Activated CD8-positive, alpha-beta memory T cell treated with anti-CD3 and anti-CD28 coated beads, Interleukin-2, amount 50 U/mL, for 4 hours (primary cell): ENCODE results near the gene MEIKIN.

Experiments
- DNase-seq: peaks from one replicate; pipeline ENCODE4 v3.0.0-alpha.2; 2020

MEIKIN gene

DNA sequence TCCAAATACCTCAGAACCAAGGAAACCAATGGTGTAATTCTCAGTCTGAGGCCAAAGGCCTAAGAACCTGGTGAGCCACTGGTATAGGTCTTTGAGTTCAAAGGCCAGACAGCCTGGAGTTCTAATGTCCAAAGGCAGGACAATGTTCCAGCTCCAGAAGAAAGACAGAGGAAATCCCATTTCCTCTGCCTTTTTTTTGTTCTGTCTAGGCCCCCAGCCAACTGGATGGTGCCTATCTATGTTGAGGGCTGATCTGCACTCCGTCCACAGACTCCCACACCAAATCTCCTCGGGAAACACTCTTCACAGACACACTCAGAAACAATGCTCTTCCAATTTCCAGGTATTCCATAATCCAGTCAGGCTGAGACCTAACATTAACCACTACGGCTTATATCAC is 178.8 kb downstream of the MEIKIN start:
- DNase-seq = no peak

GRCh38 chr5:131765261-131765660 is 180.2 kb downstream of the MEIKIN start:
- DNase-seq = no peak

- DNase-seq = no peak
These were observed 181.5 kb downstream of the MEIKIN start for GRCh38 chr5:131763968-131764367.

DNA sequence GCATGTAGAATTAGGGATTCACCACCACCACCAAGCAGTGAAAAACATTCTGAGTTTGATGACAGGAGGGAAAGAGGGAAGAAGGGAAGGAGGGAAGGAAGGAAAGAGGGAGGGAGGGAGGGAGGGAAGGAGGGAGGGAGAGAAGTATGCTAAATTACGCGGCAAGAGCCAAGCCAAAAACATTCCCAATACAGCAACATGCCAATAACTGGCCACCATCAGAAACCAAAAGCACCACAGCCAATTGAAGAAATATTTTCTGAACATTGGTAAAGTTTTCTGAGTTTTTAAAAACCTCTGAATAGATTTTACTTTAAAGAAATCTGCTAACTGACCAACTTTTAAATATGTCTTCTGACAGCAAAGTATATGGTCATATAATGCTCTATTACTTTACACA is 184.7 kb downstream of the MEIKIN start:
- no peak for DNase-seq

DNA sequence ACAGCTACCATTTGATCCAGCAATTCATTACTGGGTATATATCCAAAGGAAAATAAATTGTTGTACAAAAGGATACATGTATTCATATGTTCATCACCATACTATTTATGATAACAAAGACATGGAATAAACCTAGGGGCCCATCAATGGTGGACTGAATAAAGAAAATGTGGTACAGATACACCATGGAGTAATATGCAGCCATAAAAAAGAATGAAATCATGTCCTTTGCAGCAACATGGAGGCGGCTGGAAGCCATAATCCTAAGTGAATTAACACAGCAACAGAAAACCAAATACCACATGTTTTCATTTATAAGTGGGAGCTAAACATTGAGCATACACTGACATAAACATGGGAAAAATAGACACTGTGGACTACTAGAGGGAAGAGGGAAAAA is 185.8 kb downstream of the MEIKIN start:
- no peak for DNase-seq

- no peak for DNase-seq
These were observed 187.0 kb downstream of the MEIKIN start for GRCh38 chr5:131758520-131758900.

GRCh38 chr5:131757830-131758519 is 187.5 kb downstream of the MEIKIN start:
- no peak for DNase-seq
